Natural killer cell (primary cell): ENCODE results near the gene DCST1. TPM values are rescaled to one million over a fixed set of nuclear protein-coding genes. Genes with fewer than 3 reads are reported as not detected.

Experiments
- ATAC-seq, 3 donors: fragments of 150-1000 bp in 2 of 3; fragments of 200-7000 bp in 1 of 3; cut with Tn5 transposase; 1 replicate in 1 of 3; 2 replicates in 2 of 3; pipeline ENCODE4 v1.10.0; 2021; ENCODE audit warnings: mild to moderate bottlenecking in 2 of 3, moderate library complexity in 2 of 3
- DNase-seq, 2 donors: peaks; one replicate each; pipeline versions ENCODE4 v3.0.0 to v3.0.0-alpha.2; 2013 to 2021; ENCODE audit warnings: mixed read lengths in 1 of 2
- H3K27ac ChIP-seq: one replicate; pipeline ENCODE4 v1.5.1; 2013; ENCODE audit warnings: mild to moderate bottlenecking, low read length
- H3K27me3 ChIP-seq: one replicate; pipeline ENCODE4 v1.6.1; 2013; ENCODE audit warnings: low read length; ENCODE audit not compliant: control insufficient read depth, insufficient read depth
- H3K36me3 ChIP-seq: one replicate; pipeline ENCODE4 v1.6.1; 2013; ENCODE audit warnings: low read length; ENCODE audit not compliant: control insufficient read depth, insufficient read depth
- H3K4me1 ChIP-seq: one replicate; pipeline ENCODE4 v1.6.1; 2013; ENCODE audit warnings: low read length; ENCODE audit not compliant: control insufficient read depth, insufficient read depth
- H3K4me3 ChIP-seq: one replicate; pipeline ENCODE4 v1.5.1; 2013; ENCODE audit warnings: low read length
- H3K9me3 ChIP-seq: one replicate; pipeline ENCODE4 v1.6.1; 2013; ENCODE audit warnings: low read length; ENCODE audit not compliant: control insufficient read depth, insufficient read depth
- H3K27ac Mint-ChIP-seq, 2 donors: one replicate each; pipeline ENCODE4 v1.8.0; 2022; ENCODE audit warnings: mild to moderate bottlenecking in 2 of 2, mixed read lengths in 2 of 2, moderate library complexity in 1 of 2
- H3K27me3 Mint-ChIP-seq, 2 donors: one replicate each; pipeline ENCODE4 v1.8.0; 2022; ENCODE audit warnings: low read depth in 2 of 2, mixed read lengths in 2 of 2
- H3K36me3 Mint-ChIP-seq: one replicate; pipeline ENCODE4 v1.8.0; 2022; ENCODE audit warnings: mixed read lengths
- H3K4me1 Mint-ChIP-seq, 2 donors: one replicate each; pipeline ENCODE4 v1.8.0; 2022; ENCODE audit warnings: mixed read lengths in 2 of 2
- H3K4me3 Mint-ChIP-seq: one replicate; pipeline ENCODE4 v1.8.0; 2022; ENCODE audit warnings: mild to moderate bottlenecking, moderate library complexity, mixed read lengths
- H3K9me3 Mint-ChIP-seq, 2 donors: one replicate each; pipeline ENCODE4 v1.8.0; 2022; ENCODE audit warnings: mixed read lengths in 2 of 2
- WGBS: methylation state at CpG from one replicate; pipeline ENCODE4 v1.1.7; 2013; ENCODE audit warnings: missing lambda C conversion rate; ENCODE audit not compliant: insufficient coverage; 5-methylcytosine and 5-hydroxymethylcytosine counted together
- intact Hi-C: fragments of 100-400 bp; cut with micrococcal nuclease; formaldehyde crosslinking; loops from one replicate; pipeline ENCODE4 v1.14.2; 2022
- total RNA-seq, 4 donors: library from RNA; stranded (reverse); fragments of 120-200 nt in 1 of 4; gene quantifications; one replicate each; pipeline versions ENCODE4 v1.2.3 to v1.2.4, GENCODE V29; 2013 to 2022
- TF ChIP-seq, protein P1 (sequence below): fragments of 200-600 bp; IDR thresholded peaks from one replicate; pipeline ENCODE4 v1.8.0; 2022; ENCODE audit warnings: antibody characterized with exemption

DCST1 gene
- total RNA-seq, 3 donors from 2014 or later (not counting 1 experiment from before 2014, with no cell fraction given): 0.35 to 0.60 TPM; not detected in 1

DNA sequence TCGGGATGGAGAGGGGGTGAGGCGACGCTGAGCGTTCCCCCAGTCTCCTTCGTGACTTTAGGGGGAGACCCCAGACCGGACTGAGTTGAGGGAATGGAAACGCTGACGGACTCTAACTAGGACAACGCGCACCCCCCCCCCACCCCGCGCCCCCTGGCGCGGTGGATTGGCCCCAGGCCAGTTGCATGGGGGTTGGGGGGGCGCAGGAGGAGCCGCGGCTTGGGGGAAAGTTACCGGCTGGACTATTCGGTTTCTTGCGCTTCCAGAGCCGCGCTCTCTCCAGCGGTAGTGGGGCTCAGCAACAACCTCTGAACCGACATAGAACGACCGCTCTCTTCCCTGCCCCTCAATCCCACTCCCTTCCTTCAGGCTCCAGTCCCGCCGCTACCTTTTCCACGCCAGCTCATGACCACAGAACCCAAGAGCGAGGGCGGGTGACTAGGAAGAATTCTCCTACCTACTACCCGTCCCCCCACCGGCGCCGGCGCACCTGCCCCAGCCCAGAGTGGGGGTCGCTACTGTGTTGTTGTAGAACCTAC, 30.3 kb upstream of the DCST1 start:
- TF ChIP-seq, protein P1, sequence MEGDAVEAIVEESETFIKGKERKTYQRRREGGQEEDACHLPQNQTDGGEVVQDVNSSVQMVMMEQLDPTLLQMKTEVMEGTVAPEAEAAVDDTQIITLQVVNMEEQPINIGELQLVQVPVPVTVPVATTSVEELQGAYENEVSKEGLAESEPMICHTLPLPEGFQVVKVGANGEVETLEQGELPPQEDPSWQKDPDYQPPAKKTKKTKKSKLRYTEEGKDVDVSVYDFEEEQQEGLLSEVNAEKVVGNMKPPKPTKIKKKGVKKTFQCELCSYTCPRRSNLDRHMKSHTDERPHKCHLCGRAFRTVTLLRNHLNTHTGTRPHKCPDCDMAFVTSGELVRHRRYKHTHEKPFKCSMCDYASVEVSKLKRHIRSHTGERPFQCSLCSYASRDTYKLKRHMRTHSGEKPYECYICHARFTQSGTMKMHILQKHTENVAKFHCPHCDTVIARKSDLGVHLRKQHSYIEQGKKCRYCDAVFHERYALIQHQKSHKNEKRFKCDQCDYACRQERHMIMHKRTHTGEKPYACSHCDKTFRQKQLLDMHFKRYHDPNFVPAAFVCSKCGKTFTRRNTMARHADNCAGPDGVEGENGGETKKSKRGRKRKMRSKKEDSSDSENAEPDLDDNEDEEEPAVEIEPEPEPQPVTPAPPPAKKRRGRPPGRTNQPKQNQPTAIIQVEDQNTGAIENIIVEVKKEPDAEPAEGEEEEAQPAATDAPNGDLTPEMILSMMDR: no peak
- DNase-seq: peak in 1 of 2 donors; percentile 46
- Histone ChIP-seq H3K4me3 (peak overlapping the region; percentile 95), H3K36me3 (no peaks in the 10 kb centered on the region), H3K27ac (peak overlapping the region; percentile 76), H3K9me3 (no peaks in the 10 kb centered on the region), H3K4me1 (peaks cover 87% of the 10 kb centered on the region), H3K27me3 (no peaks in the 10 kb centered on the region)
- H3K27me3 Mint-ChIP-seq: no peaks in the 10 kb centered on the region
- peak overlapping the region; percentile 95 for H3K4me3 Mint-ChIP-seq
- peaks cover 31 to 75% of the 10 kb centered on the region in 2 donors for H3K4me1 Mint-ChIP-seq
- no peaks in the 10 kb centered on the region for H3K9me3 Mint-ChIP-seq
- peak overlapping the region; percentile 89 to 92 for H3K27ac Mint-ChIP-seq
- H3K36me3 Mint-ChIP-seq: no peaks in the 10 kb centered on the region
- WGBS: 0% methylated on average over 29 of the region's 37 CpGs
- intact Hi-C loops: loop anchor here (5.0 kb wide), 2 partner anchors 59 to 446 kb away; partner anchors contain the start of genes EFNA4 and UBE2Q1
- no peak for ATAC-seq

DNA sequence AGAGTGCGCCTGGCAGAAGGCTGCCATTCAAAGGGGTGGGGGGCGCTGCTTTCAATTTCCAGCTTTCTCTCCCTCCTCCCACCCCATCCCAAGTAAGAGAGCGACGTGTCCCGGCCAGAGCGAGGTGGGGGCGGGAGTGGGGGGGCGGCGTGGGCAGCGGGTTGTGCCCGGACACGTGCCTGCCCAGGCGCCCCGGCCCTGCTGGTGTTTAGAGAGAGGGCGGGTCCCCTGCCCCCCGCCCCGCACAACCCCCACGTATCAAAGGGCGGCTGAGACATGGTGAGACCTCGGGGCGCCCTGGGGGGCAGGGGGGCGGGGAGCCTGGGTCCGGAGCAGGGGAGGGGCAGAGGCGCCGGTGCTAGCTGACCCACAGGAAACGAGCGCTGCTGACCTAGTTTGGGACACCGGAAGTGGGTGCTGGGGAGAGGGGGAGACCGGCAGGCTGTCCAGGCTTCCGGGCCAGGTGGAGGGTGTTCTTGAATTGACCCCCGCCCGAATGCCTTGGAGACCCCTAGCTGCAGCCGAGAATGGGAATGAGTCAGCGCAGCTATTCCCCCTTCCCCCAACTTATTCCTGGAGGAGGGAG, 29.8 kb upstream of the DCST1 start:
- H3K4me1 Mint-ChIP-seq: peaks cover 29 to 78% of the 10 kb centered on the region in 2 donors
- no peak for ATAC-seq

DNA sequence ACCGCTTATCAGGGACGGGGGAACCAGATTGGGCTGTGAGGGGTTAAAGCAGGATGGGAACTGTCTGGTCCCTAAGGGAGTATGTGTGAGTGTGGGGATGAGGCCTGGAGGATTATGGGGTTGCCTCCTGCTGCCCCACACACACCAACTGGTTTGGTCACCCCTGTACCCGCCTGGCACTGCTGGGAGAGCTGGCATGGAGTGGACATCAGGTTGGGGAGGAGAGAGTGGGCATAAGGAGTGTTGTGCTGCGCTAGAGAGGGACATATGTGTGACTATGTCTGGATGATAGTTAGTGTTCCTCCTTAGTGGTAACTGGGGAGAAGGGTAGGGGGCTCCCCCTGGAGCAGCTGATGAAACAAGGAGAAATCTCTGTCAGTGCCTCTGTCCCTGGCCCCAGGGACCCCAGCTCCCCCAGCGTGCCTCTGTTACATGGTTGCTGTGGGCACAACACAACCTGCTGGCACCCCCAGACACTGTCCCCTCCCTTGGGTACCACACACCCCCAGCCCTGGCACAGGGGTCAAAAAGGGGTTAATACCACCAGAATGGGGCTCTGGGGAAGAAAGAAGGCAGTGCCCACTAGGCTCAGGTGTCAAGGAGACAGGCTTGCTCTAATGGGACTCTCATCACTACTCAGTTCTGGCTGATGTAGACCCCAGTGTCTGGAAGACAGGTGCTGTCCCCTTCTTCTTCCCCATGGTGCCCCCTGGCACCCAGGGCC, 29.1 kb upstream of the DCST1 start:
- no peak for ATAC-seq
- peak overlapping the region; percentile 89 to 92 for H3K27ac Mint-ChIP-seq
- no peaks in the 10 kb centered on the region for H3K36me3 ChIP-seq

More for the DNA sequence above, 29.8 kb upstream of the DCST1 start:
- peak overlapping the region; percentile 89 to 92 for H3K27ac Mint-ChIP-seq
- no peaks in the 10 kb centered on the region for H3K36me3 Mint-ChIP-seq
- H3K9me3 ChIP-seq: no peaks in the 10 kb centered on the region
- H3K4me3 Mint-ChIP-seq: peak overlapping the region; percentile 95
- H3K4me3 ChIP-seq: peak overlapping the region; percentile 95
- peak overlapping the region; percentile 76 for H3K27ac ChIP-seq
- H3K9me3 Mint-ChIP-seq: no peaks in the 10 kb centered on the region
- H3K36me3 ChIP-seq: no peaks in the 10 kb centered on the region
- intact Hi-C loops: loop anchor here (5.0 kb wide), 2 partner anchors 58 to 447 kb away; partner anchors contain the start of genes EFNA4 and UBE2Q1
- WGBS: 5% methylated on average over 27 of the region's 34 CpGs
- H3K4me1 ChIP-seq: peaks cover 86% of the 10 kb centered on the region
- DNase-seq: peak in 1 of 2 donors; percentile 30
- H3K27me3 ChIP-seq: no peaks in the 10 kb centered on the region
- TF ChIP-seq, protein P1: no peak
- no peaks in the 10 kb centered on the region for H3K27me3 Mint-ChIP-seq

More for the DNA sequence above, 29.1 kb upstream of the DCST1 start:
- H3K9me3 Mint-ChIP-seq: no peaks in the 10 kb centered on the region
- intact Hi-C loops: loop anchor here (5.0 kb wide), 2 partner anchors 58 to 447 kb away; partner anchors contain the start of genes EFNA4 and UBE2Q1
- H3K4me3 Mint-ChIP-seq: peak overlapping the region; percentile 95
- TF ChIP-seq, protein P1: no peak
- DNase-seq: peak in 1 of 2 donors; percentile 26
- H3K4me1 ChIP-seq: peaks cover 84% of the 10 kb centered on the region
- peaks cover 26 to 78% of the 10 kb centered on the region in 2 donors for H3K4me1 Mint-ChIP-seq
- H3K9me3 ChIP-seq: no peaks in the 10 kb centered on the region
- H3K4me3 ChIP-seq: peak overlapping the region; percentile 95
- 65% methylated on average over 4 of the region's 5 CpGs for WGBS
- H3K36me3 Mint-ChIP-seq: no peaks in the 10 kb centered on the region
- no peaks in the 10 kb centered on the region for H3K27me3 Mint-ChIP-seq
- H3K27me3 ChIP-seq: no peaks in the 10 kb centered on the region
- H3K27ac ChIP-seq: peak overlapping the region; percentile 76
